GM18508 (cell line): ENCODE measurements around the gene RNF186.

ENCODE experiments used
- ATAC-seq: cut with Tn5 transposase; IDR thresholded peaks from one replicate; pipeline ENCODE4 v1.9.1; 2021; ENCODE audit warnings: moderate number of reproducible peaks; ENCODE audit not compliant: insufficient read depth, unreplicated experiment

Gene RNF186

DNA sequence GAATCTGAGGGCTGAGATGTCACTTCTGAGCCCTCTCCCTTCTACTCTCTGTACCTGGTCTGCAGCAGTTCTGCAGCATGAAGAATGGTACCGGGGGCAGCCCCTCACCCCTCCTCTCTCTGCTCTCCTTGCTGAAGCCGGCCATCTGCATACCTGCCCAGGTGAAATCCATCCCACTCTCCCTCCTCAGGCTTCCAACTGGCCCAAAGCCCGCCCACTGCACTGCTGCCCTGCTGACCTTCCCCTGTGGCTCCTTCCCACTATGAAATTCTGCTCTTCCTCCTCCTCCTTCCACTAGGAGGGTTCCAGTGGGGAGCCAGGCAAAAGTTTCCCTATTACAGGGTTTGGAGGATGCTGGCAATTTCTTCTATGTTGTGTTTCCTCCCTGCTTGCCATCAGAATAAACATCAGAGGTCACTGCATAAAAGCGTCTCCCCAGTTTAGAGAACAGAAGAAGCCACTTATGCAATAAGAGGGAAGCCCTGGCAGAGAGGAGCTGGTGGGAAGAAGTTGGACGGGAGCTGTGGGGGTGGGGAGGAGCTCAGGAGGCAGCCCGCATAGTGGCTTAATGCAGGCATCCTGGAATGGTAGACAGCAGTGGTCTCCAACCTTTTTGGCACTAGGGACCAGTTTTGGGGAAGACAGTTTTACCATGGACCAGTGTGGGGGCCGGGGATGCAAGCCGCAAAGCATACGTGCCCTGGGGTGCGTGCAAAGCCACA, 45.7 kb downstream of the RNF186 start:
- ATAC-seq: no peak

DNA sequence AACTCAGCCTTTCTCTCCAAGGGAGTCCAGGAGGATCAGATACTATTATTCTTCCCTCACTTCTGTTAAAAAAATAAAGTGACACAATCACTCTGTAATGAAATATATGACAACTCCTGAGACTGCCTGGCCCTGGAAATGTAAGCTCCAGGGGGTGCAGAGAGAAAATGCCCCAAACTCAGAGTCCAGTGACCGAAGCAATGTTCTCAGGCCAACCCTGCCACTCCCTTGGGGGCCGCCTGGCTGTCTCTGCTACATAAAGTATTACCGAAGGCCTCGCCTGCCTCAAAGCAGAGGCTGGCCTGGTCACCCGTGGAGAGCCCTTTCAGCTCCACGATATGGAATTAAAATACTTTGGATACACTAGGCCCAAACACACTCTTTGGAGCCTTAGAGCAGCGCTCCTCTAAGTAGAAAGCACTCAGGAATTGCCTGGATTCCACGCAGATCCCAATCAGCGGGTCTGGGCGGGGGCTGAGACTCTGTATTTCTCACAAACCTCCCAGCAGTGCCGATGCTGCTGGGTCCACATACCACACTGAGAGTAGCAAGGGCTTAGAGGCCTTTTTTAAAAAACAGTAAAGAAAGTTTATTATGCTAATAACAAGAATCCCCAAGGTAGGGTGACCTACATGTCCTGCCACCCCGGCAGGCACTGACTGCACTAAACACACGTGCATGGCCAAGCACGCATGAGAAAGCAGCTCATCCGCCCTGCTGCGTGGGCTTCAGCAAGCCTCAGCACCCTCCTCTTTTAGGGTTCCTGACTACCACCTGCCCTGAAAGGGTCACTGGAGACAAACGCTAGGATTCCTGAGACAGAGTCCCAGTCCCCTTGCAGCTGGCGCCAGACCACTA, 46.5 kb downstream of the RNF186 start:
- no peak for ATAC-seq

DNA sequence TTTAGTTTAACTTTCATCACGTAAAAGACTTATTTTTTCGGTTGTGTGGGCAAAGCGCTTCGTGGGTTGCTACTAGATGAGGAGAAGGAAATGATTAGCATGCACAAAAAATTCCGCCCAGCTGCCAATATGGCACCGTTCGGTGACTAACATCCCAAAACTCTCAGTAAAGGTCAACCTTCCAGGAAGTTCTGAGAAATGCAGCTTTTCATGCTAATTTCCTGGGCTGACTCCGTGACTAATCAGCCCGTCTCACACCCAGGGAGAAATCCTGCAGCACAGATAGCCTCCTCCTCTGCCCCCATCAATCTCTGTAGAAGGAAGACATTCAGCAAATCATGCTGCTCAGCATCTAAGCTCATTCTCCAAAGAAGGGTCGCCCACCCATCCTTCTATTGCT, 49.5 kb downstream of the RNF186 start:
- no peak for ATAC-seq

DNA sequence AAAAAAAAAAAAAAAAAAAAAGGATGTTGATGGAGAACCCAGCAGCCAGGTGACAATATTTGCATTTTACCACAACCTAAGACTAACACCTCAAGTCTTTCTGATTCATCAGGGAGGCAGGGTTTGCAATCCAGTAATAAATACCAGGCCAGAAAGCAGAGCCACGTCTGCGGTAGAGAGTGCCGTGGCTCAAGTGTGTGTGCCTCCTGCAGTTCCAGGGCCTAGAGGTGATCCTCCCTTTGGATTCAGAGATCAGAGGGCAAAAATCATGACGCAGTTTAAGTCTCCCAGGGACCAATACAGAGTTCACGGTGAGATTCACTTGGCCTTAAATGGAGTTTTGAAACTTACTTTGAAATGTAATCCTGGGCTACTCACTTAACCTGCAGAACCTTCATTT, 50.2 kb downstream of the RNF186 start:
- ATAC-seq: no peak
